Ishikawa (cell line): ENCODE results near the gene TOP2A.

Source experiments
- EP300 ChIP-seq: IDR thresholded peaks from 2 replicates; pipeline ENCODE4 v1.6.1; 2012; ENCODE audit warnings: borderline replicate concordance
- MAX ChIP-seq: IDR thresholded peaks from 2 replicates; pipeline ENCODE4 v1.6.1; 2012
- RAD21 ChIP-seq: IDR thresholded peaks from 2 replicates; pipeline ENCODE4 v1.6.1; 2012; ENCODE audit warnings: low read depth
- YY1 ChIP-seq: IDR thresholded peaks from 2 replicates; pipeline ENCODE4 v1.6.1; 2012; ENCODE audit warnings: low read depth
- TF ChIP-seq, protein P1 (sequence below): IDR thresholded peaks from 2 replicates; pipeline ENCODE4 v1.6.1; 2012; ENCODE audit warnings: low read depth, mild to moderate bottlenecking

- TF ChIP-seq YY1 = no peak
- TF ChIP-seq, protein P1, sequence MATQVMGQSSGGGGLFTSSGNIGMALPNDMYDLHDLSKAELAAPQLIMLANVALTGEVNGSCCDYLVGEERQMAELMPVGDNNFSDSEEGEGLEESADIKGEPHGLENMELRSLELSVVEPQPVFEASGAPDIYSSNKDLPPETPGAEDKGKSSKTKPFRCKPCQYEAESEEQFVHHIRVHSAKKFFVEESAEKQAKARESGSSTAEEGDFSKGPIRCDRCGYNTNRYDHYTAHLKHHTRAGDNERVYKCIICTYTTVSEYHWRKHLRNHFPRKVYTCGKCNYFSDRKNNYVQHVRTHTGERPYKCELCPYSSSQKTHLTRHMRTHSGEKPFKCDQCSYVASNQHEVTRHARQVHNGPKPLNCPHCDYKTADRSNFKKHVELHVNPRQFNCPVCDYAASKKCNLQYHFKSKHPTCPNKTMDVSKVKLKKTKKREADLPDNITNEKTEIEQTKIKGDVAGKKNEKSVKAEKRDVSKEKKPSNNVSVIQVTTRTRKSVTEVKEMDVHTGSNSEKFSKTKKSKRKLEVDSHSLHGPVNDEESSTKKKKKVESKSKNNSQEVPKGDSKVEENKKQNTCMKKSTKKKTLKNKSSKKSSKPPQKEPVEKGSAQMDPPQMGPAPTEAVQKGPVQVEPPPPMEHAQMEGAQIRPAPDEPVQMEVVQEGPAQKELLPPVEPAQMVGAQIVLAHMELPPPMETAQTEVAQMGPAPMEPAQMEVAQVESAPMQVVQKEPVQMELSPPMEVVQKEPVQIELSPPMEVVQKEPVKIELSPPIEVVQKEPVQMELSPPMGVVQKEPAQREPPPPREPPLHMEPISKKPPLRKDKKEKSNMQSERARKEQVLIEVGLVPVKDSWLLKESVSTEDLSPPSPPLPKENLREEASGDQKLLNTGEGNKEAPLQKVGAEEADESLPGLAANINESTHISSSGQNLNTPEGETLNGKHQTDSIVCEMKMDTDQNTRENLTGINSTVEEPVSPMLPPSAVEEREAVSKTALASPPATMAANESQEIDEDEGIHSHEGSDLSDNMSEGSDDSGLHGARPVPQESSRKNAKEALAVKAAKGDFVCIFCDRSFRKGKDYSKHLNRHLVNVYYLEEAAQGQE = no peak
- no peak for TF ChIP-seq EP300
- TF ChIP-seq MAX = no peak
- no peak for TF ChIP-seq RAD21
Observed at GRCh38 chr17:40416671-40417070, 1.0 kb downstream of the TOP2A start.
